ENCODE data around the gene ARHGAP10. TPM values are rescaled to one million over a fixed set of nuclear protein-coding genes. Genes with fewer than 3 reads are reported as not detected.

The ARHGAP10 gene
- total RNA-seq, 1 experiment from 2014 or later: 9.0 TPM

GRCh38 chr4:147923854-147924253 is 192.0 kb downstream of the ARHGAP10 start:
- H2AFZ ChIP-seq (ENCODE audit: low read length): no peak overlapping the region
- no peak for DNase-seq
- ChIA-PET CTCF (no interaction called here), POLR2A (ENCODE audit: unreplicated experiment) (no interaction called here)
- H3F3A ChIP-seq (ENCODE audit: low read length, unreplicated experiment): no peaks in the 10 kb centered on the region
- H3K9ac ChIP-seq (ENCODE audit: low read length): no peak overlapping the region
- TF ChIP-seq, protein P1, sequence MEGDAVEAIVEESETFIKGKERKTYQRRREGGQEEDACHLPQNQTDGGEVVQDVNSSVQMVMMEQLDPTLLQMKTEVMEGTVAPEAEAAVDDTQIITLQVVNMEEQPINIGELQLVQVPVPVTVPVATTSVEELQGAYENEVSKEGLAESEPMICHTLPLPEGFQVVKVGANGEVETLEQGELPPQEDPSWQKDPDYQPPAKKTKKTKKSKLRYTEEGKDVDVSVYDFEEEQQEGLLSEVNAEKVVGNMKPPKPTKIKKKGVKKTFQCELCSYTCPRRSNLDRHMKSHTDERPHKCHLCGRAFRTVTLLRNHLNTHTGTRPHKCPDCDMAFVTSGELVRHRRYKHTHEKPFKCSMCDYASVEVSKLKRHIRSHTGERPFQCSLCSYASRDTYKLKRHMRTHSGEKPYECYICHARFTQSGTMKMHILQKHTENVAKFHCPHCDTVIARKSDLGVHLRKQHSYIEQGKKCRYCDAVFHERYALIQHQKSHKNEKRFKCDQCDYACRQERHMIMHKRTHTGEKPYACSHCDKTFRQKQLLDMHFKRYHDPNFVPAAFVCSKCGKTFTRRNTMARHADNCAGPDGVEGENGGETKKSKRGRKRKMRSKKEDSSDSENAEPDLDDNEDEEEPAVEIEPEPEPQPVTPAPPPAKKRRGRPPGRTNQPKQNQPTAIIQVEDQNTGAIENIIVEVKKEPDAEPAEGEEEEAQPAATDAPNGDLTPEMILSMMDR (conservative IDR thresholded peaks at IDR 0.05; ENCODE audit: low read depth, low read length): no peak
- no peak for TF ChIP-seq EZH2phosphoT487 (IDR thresholded peaks at IDR 0.05; ENCODE audit: borderline replicate concordance, low read length)
- no peaks in the 10 kb centered on the region for H3K79me2 ChIP-seq (ENCODE audit: low read length)
- no peaks in the 10 kb centered on the region for H4K20me1 ChIP-seq (ENCODE audit: low read length)
- no peaks in the 10 kb centered on the region for H3K9me3 ChIP-seq (ENCODE audit: low read length)
- intact Hi-C loops (cut with micrococcal nuclease): loop anchor here (10.0 kb wide), 1 partner anchor 251 kb away; no protein-coding TSS in a partner anchor
- no peak overlapping the region for H3K4me2 ChIP-seq (ENCODE audit: low read length)
- no peak overlapping the region for H3K27ac ChIP-seq (ENCODE audit: low read length)
- BruUV-seq (replicated peaks): no TSS peak
- H3K4me1 ChIP-seq (ENCODE audit: insufficient read depth, low read length): peaks cover 18% of the 10 kb centered on the region
- no peaks in the 10 kb centered on the region for H3K9me2 ChIP-seq (replicated peaks; ENCODE audit: low read length)
- H3K36me3 ChIP-seq (ENCODE audit: low read depth, low read length): no peaks in the 10 kb centered on the region
- no peak overlapping the region for H3K4me3 ChIP-seq (ENCODE audit: low read length)
- no peaks in the 10 kb centered on the region for H3K27me3 ChIP-seq (ENCODE audit: low read length)
- no peak for ATAC-seq

DNA sequence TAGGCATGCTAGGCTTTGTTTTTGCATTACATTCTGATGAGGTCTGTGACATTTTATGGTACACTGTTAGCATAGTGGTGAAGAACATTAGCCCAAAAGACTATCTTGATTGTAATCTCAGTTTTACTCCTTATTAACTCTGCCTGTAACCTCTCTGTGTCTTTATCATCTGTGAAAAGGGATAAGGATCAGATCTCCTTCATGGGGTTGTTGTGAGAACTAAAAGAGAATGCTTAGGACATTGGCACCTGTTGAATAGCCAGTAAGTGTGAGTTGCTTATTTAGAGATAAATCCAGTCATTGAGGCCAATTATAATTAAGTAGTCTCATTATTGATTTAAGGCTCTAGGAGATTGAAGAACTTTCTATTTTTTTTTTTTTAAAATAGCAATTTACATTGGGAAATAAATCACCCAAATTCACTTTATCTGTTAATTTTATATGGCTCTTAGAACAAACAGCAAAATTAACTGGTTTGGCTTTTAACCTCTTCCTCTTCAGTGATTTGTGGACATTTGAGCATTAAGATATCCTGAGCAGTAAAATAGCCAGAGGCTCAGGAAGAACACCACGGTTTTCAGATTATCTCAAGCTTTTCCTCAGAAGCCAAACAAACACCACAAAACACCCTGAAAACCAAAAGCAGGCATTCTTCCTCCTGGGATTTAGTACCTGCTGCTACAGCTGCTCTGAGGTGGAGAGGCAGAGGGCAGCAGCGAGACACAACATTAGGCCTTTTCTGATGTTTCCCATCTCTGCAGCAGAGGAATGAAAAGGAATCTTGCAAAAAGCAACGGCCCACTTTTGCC is 192.9 kb downstream of the ARHGAP10 start:
- Histone ChIP-seq H3K79me2 (ENCODE audit: low read length) (no peaks in the 10 kb centered on the region), H3K27me3 (ENCODE audit: low read length) (no peaks in the 10 kb centered on the region), H3K9me2 (replicated peaks; ENCODE audit: low read length) (no peaks in the 10 kb centered on the region), H2AFZ (ENCODE audit: low read length) (no peak overlapping the region), H3K4me1 (ENCODE audit: insufficient read depth, low read length) (peaks cover 27% of the 10 kb centered on the region), H3F3A (ENCODE audit: low read length, unreplicated experiment) (no peaks in the 10 kb centered on the region), H3K4me3 (ENCODE audit: low read length) (no peak overlapping the region), H3K9me3 (ENCODE audit: low read length) (no peaks in the 10 kb centered on the region), H4K20me1 (ENCODE audit: low read length) (no peaks in the 10 kb centered on the region), H3K9ac (ENCODE audit: low read length) (no peak overlapping the region), H3K27ac (ENCODE audit: low read length) (no peak overlapping the region), H3K4me2 (ENCODE audit: low read length) (no peak overlapping the region), H3K36me3 (ENCODE audit: low read depth, low read length) (no peaks in the 10 kb centered on the region)
- ChIA-PET POLR2A (ENCODE audit: unreplicated experiment) (interaction anchor here (0.6 kb wide), 1 partner anchor 172 kb away, joined by 3 read pairs; no protein-coding TSS in a partner anchor), CTCF (interaction anchor here (0.5 to 0.8 kb wide), 4 partner anchors 57 to 1339 kb away, joined by 4 to 10 read pairs (median 4); no protein-coding TSS in a partner anchor)
- no TSS peak for BruUV-seq (replicated peaks)
- TF ChIP-seq, protein P1 (conservative IDR thresholded peaks at IDR 0.05; ENCODE audit: low read depth, low read length): peak; percentile 62
- no peak for TF ChIP-seq EZH2 (IDR thresholded peaks at IDR 0.05; ENCODE audit: low read length, unreplicated experiment)
- intact Hi-C loops (cut with micrococcal nuclease): loop anchor here (5.0 to 10.0 kb wide), 2 partner anchors 250 to 517 kb away; partner anchors contain the start of gene NR3C2
- DNase-seq: peak; percentile 38
- peak; percentile 20 for ATAC-seq
